ENCODE data around the gene HSD17B2.

The HSD17B2 gene

GRCh38 chr16:82033006-82033405 is 2.0 kb upstream of the HSD17B2 start:
- H2BK5ac ChIP-seq (ENCODE audit: low read depth, low read length, poor library complexity): no peak overlapping the region
- no peak overlapping the region for H3K4me3 ChIP-seq (ENCODE audit: low read depth, low read length)
- no peak overlapping the region for H3K14ac ChIP-seq (ENCODE audit: low read length)
- H3K4ac ChIP-seq (ENCODE audit: low read depth, low read length): no peak overlapping the region
- peaks cover 0 to 4% of the 10 kb centered on the region in 2 experiments for H3K4me1 ChIP-seq (ENCODE audit: control insufficient read depth in 1 of 2, insufficient read depth in 2 of 2, low read length in 2 of 2)
- H3K27ac ChIP-seq (ENCODE audit: low read depth, low read length): no peak overlapping the region
- H2AFZ ChIP-seq (ENCODE audit: insufficient read depth, low read length, poor library complexity): no peak overlapping the region
- no peak for DNase-seq
- no peak overlapping the region for H4K91ac ChIP-seq (ENCODE audit: low read depth, low read length)
- no peak overlapping the region for H2BK12ac ChIP-seq (ENCODE audit: low read length)
- no peak overlapping the region for H3K4me2 ChIP-seq (ENCODE audit: low read length)
- no peaks in the 10 kb centered on the region for H3K36me3 ChIP-seq (ENCODE audit: control insufficient read depth in 1 of 2, insufficient read depth in 2 of 2, low read length in 2 of 2)
- H3K9ac ChIP-seq (ENCODE audit: low read length): no peak overlapping the region
- WGBS (ENCODE audit: extremely low coverage, insufficient coverage, insufficient read length): no CpG with 5 or more reads among the region's 6 CpGs
- no peak overlapping the region for H2BK120ac ChIP-seq (ENCODE audit: insufficient read depth, low read length, poor library complexity)
- no peak overlapping the region for H2AK5ac ChIP-seq (ENCODE audit: low read length)
- H3K9me3 ChIP-seq (ENCODE audit: insufficient read depth, low read depth, low read length): no peaks in the 10 kb centered on the region
- H3K18ac ChIP-seq (ENCODE audit: low read length): no peak overlapping the region
- no peak overlapping the region for H4K12ac ChIP-seq (ENCODE audit: low read depth, low read length)
- H3K27me3 ChIP-seq (ENCODE audit: insufficient read depth, low read length): no peaks in the 10 kb centered on the region
- no peak overlapping the region for H4K8ac ChIP-seq (ENCODE audit: low read depth, low read length)
- no peaks in the 10 kb centered on the region for H3K79me2 ChIP-seq (ENCODE audit: control insufficient read depth, insufficient read depth, low read length, poor library complexity)
- no peak overlapping the region for H3K23ac ChIP-seq (ENCODE audit: low read length)
- H3K79me1 ChIP-seq (ENCODE audit: low read length): no peaks in the 10 kb centered on the region

DNA sequence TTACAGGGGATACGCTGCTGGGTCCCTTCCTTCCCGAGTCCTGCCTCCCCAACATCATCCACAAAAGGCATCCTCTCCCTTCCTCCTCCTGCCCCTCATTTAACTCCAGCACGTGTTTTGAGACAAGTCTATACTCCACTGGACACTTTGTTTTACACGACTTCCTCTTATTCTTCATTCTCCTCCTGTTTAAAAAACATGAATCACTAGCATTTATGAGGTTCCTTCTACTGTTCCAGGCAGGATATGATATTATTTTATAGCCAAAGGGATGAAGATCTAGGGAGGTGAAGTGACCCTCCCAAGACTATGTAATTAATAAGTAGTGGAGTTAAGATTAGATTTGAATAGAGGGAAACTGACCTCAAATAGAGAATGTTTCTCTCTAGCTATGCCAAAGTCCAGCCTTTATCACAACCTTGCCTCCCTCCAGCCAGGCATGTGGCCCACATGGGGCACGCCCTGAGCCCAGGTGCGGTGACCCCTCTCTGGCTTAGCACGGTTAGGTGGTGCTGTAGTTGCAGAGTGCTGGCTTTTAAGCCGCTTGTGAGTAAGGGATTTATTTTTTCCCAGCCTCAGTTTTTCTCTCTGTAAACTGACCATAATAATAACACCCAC is 1.3 kb upstream of the HSD17B2 start:
- H4K12ac ChIP-seq (ENCODE audit: low read depth, low read length): no peak overlapping the region
- H3K79me2 ChIP-seq (ENCODE audit: control insufficient read depth, insufficient read depth, low read length, poor library complexity): no peaks in the 10 kb centered on the region
- no peak overlapping the region for H2BK12ac ChIP-seq (ENCODE audit: low read length)

GRCh38 chr16:82037251-82037650 is 2.2 kb downstream of the HSD17B2 start:
- Histone ChIP-seq H3K9me3 (ENCODE audit: insufficient read depth, low read depth, low read length) (no peaks in the 10 kb centered on the region), H3K9ac (ENCODE audit: low read length) (no peak overlapping the region), H2AFZ (ENCODE audit: insufficient read depth, low read length, poor library complexity) (no peak overlapping the region), H3K18ac (ENCODE audit: low read length) (no peak overlapping the region), H4K91ac (ENCODE audit: low read depth, low read length) (no peak overlapping the region), H2BK5ac (ENCODE audit: low read depth, low read length, poor library complexity) (no peak overlapping the region), H3K79me1 (ENCODE audit: low read length) (no peaks in the 10 kb centered on the region), H2AK5ac (ENCODE audit: low read length) (no peak overlapping the region), H2BK12ac (ENCODE audit: low read length) (no peak overlapping the region), H3K27ac (ENCODE audit: low read depth, low read length) (no peak overlapping the region), H3K23ac (ENCODE audit: low read length) (no peak overlapping the region), H4K8ac (ENCODE audit: low read depth, low read length) (no peak overlapping the region), H2BK120ac (ENCODE audit: insufficient read depth, low read length, poor library complexity) (no peak overlapping the region), H3K14ac (ENCODE audit: low read length) (no peak overlapping the region), H3K4ac (ENCODE audit: low read depth, low read length) (no peak overlapping the region), H3K36me3 (ENCODE audit: control insufficient read depth in 1 of 2, insufficient read depth in 2 of 2, low read length in 2 of 2) (no peaks in the 10 kb centered on the region), H3K4me3 (ENCODE audit: low read depth, low read length) (no peak overlapping the region), H3K79me2 (ENCODE audit: control insufficient read depth, insufficient read depth, low read length, poor library complexity) (no peaks in the 10 kb centered on the region), H3K27me3 (ENCODE audit: insufficient read depth, low read length) (no peaks in the 10 kb centered on the region), H4K12ac (ENCODE audit: low read depth, low read length) (no peak overlapping the region), H3K4me2 (ENCODE audit: low read length) (no peak overlapping the region), H3K4me1 (ENCODE audit: control insufficient read depth in 1 of 2, insufficient read depth in 2 of 2, low read length in 2 of 2) (peaks cover 0 to 4% of the 10 kb centered on the region in 2 experiments)
- no CpG with 5 or more reads among the region's 4 CpGs for WGBS (ENCODE audit: extremely low coverage, insufficient coverage, insufficient read length)
- no peak for DNase-seq

More for the DNA sequence above, 1.3 kb upstream of the HSD17B2 start:
- Histone ChIP-seq H3K27me3 (ENCODE audit: insufficient read depth, low read length) (no peaks in the 10 kb centered on the region), H2AK5ac (ENCODE audit: low read length) (no peak overlapping the region), H3K14ac (ENCODE audit: low read length) (no peak overlapping the region), H3K4me2 (ENCODE audit: low read length) (no peak overlapping the region), H3K4me1 (ENCODE audit: control insufficient read depth in 1 of 2, insufficient read depth in 2 of 2, low read length in 2 of 2) (peaks cover 0 to 4% of the 10 kb centered on the region in 2 experiments), H3K79me1 (ENCODE audit: low read length) (no peaks in the 10 kb centered on the region), H3K27ac (ENCODE audit: low read depth, low read length) (no peak overlapping the region), H3K4ac (ENCODE audit: low read depth, low read length) (no peak overlapping the region), H2BK5ac (ENCODE audit: low read depth, low read length, poor library complexity) (no peak overlapping the region), H3K9me3 (ENCODE audit: insufficient read depth, low read depth, low read length) (no peaks in the 10 kb centered on the region), H4K91ac (ENCODE audit: low read depth, low read length) (no peak overlapping the region), H3K18ac (ENCODE audit: low read length) (no peak overlapping the region), H2BK120ac (ENCODE audit: insufficient read depth, low read length, poor library complexity) (no peak overlapping the region), H3K23ac (ENCODE audit: low read length) (peak overlapping the region; percentile 30), H3K36me3 (ENCODE audit: control insufficient read depth in 1 of 2, insufficient read depth in 2 of 2, low read length in 2 of 2) (no peaks in the 10 kb centered on the region), H3K4me3 (ENCODE audit: low read depth, low read length) (peak overlapping the region; percentile 15), H4K8ac (ENCODE audit: low read depth, low read length) (no peak overlapping the region), H2AFZ (ENCODE audit: insufficient read depth, low read length, poor library complexity) (no peak overlapping the region), H3K9ac (ENCODE audit: low read length) (no peak overlapping the region)
- WGBS (ENCODE audit: extremely low coverage, insufficient coverage, insufficient read length): no CpG with 5 or more reads among the region's 8 CpGs
- DNase-seq: no peak

DNA sequence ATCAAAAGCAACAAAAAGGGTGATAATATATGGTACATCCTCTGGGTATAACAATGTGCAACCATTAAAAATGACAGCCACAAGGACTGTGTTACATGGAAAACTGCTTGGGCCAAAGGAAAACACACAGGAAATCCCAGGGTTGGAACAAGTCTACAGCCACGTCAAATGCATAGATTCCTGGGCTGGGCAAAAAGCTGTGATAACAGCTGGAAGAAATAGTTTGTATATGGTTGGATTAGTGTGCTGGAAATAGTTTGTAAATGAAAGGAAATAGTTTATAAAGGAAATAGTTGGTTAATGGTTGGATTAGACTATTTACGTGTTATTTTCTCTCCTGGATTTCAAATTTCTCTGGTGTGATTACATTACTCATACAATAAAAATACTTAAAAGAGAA is 2.6 kb downstream of the HSD17B2 start:
- no peak overlapping the region for H3K18ac ChIP-seq (ENCODE audit: low read length)
- H3K27ac ChIP-seq (ENCODE audit: low read depth, low read length): no peak overlapping the region
- no peak overlapping the region for H2BK12ac ChIP-seq (ENCODE audit: low read length)
- no peaks in the 10 kb centered on the region for H3K79me1 ChIP-seq (ENCODE audit: low read length)
- H3K4me3 ChIP-seq (ENCODE audit: low read depth, low read length): no peak overlapping the region
- no peaks in the 10 kb centered on the region for H3K79me2 ChIP-seq (ENCODE audit: control insufficient read depth, insufficient read depth, low read length, poor library complexity)
- DNase-seq: no peak
- no peak overlapping the region for H3K9ac ChIP-seq (ENCODE audit: low read length)
- no peaks in the 10 kb centered on the region for H3K27me3 ChIP-seq (ENCODE audit: insufficient read depth, low read length)
- no peak overlapping the region for H4K12ac ChIP-seq (ENCODE audit: low read depth, low read length)
- no peaks in the 10 kb centered on the region for H3K36me3 ChIP-seq (ENCODE audit: control insufficient read depth in 1 of 2, insufficient read depth in 2 of 2, low read length in 2 of 2)
- H3K23ac ChIP-seq (ENCODE audit: low read length): no peak overlapping the region
- no peak overlapping the region for H4K8ac ChIP-seq (ENCODE audit: low read depth, low read length)
- H3K4me1 ChIP-seq (ENCODE audit: control insufficient read depth in 1 of 2, insufficient read depth in 2 of 2, low read length in 2 of 2): peaks cover 0 to 4% of the 10 kb centered on the region in 2 experiments
- H3K9me3 ChIP-seq (ENCODE audit: insufficient read depth, low read depth, low read length): no peaks in the 10 kb centered on the region
- no peak overlapping the region for H3K4ac ChIP-seq (ENCODE audit: low read depth, low read length)
- no peak overlapping the region for H2AK5ac ChIP-seq (ENCODE audit: low read length)
- 100% methylated on average over 1 of the region's 2 CpGs for WGBS (ENCODE audit: extremely low coverage, insufficient coverage, insufficient read length)
- H3K4me2 ChIP-seq (ENCODE audit: low read length): no peak overlapping the region
- no peak overlapping the region for H2BK120ac ChIP-seq (ENCODE audit: insufficient read depth, low read length, poor library complexity)
- no peak overlapping the region for H3K14ac ChIP-seq (ENCODE audit: low read length)
- no peak overlapping the region for H2BK5ac ChIP-seq (ENCODE audit: low read depth, low read length, poor library complexity)
- H2AFZ ChIP-seq (ENCODE audit: insufficient read depth, low read length, poor library complexity): no peak overlapping the region
- H4K91ac ChIP-seq (ENCODE audit: low read depth, low read length): no peak overlapping the region
